Osteoblast (primary cell): ENCODE measurements around the gene PRRC2A. TPM values are rescaled to one million over a fixed set of nuclear protein-coding genes. Genes with fewer than 3 reads are reported as not detected.

ENCODE experiments used
- DNase-seq: peaks from one replicate; pipeline ENCODE4 v3.0.0; 2011; ENCODE audit warnings: low spot score, mixed read lengths; ENCODE audit not compliant: insufficient read length; ENCODE audit errors: missing footprints
- H2AFZ ChIP-seq: 2 replicates; pipeline ENCODE4 v1.6.0; 2011; ENCODE audit warnings: mild to moderate bottlenecking, low read length
- H3K27ac ChIP-seq: 2 replicates; pipeline ENCODE4 v1.5.1; 2011; ENCODE audit warnings: mild to moderate bottlenecking, low read depth, low read length, moderate library complexity
- H3K27me3 ChIP-seq: 2 replicates; pipeline ENCODE4 v1.6.0; 2012; ENCODE audit warnings: mild to moderate bottlenecking, control low read depth, inconsistent platforms, low read length, moderate library complexity; ENCODE audit not compliant: insufficient read depth
- H3K36me3 ChIP-seq: 2 replicates; pipeline ENCODE4 v1.5.1; 2011; ENCODE audit warnings: mild to moderate bottlenecking, low read length, control low read depth, moderate library complexity; ENCODE audit not compliant: insufficient read depth
- H3K4me1 ChIP-seq: 2 replicates; pipeline ENCODE4 v1.5.1; 2011; ENCODE audit warnings: mild to moderate bottlenecking, low read length, control low read depth, moderate library complexity; ENCODE audit not compliant: insufficient read depth
- H3K4me2 ChIP-seq: 2 replicates; pipeline ENCODE4 v1.6.0; 2011; ENCODE audit warnings: mild to moderate bottlenecking, low read length; ENCODE audit not compliant: insufficient read depth
- H3K4me3 ChIP-seq: fragments of 200-600 bp; sonication (generic); 3 replicates; pipeline ENCODE4 v1.5.1; 2012; ENCODE audit warnings: mild to moderate bottlenecking, low read length, inconsistent platforms; ENCODE audit not compliant: insufficient read depth
- H3K79me2 ChIP-seq: 2 replicates; pipeline ENCODE4 v1.6.0; 2012; ENCODE audit warnings: mild to moderate bottlenecking, low read length, control low read depth, inconsistent platforms; ENCODE audit not compliant: insufficient read depth
- H3K9me3 ChIP-seq: 2 replicates; pipeline ENCODE4 v1.5.1; 2011; ENCODE audit warnings: low read depth, low read length, control low read depth
- H4K20me1 ChIP-seq: 2 replicates; pipeline ENCODE4 v1.6.0; 2012; ENCODE audit warnings: mild to moderate bottlenecking, low read length, control low read depth; ENCODE audit not compliant: insufficient read depth
- total RNA-seq: library from RNA; depleted of rRNA; stranded (reverse); fragments of >200 nt; gene quantifications from 2 replicates; pipeline ENCODE4 v1.2.3, GENCODE V29; 2012
- TF ChIP-seq, protein P1 (sequence below): IDR thresholded peaks from 2 replicates; pipeline ENCODE4 v1.5.1; 2011; ENCODE audit warnings: mild to moderate bottlenecking, low read depth, low read length, moderate library complexity; ENCODE audit errors: extremely low read depth

Gene PRRC2A
- total RNA-seq, 1 donor: 49.2 TPM

DNA sequence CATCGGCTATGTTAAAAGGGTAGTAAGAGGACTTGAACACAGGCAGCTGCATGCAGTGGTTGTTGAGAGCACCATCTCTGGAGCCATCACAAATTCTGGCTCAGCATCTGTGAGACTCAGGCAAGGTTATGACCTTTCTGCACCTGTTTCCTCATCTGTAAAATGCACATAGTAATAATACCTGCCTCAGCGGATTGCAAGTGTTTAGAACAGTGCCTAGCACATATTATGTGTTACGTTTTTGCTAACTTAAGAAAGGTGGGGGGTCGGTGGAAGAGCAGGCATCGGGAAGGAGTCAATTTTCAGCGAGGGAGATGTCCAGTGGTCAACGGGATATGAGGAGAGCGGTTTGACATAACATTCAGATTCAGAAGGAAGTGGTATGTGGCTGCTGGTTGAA is 57.4 kb downstream of the PRRC2A start:
- no peak overlapping the region for H3K27ac ChIP-seq
- no peaks in the 10 kb centered on the region for H3K27me3 ChIP-seq
- H3K4me1 ChIP-seq: peaks cover 15% of the 10 kb centered on the region
- H3K4me3 ChIP-seq: no peak overlapping the region
- H2AFZ ChIP-seq: no peak overlapping the region
- no peak overlapping the region for H3K4me2 ChIP-seq
- no peaks in the 10 kb centered on the region for H3K79me2 ChIP-seq
- no peak for DNase-seq
- peaks cover 5% of the 10 kb centered on the region for H3K36me3 ChIP-seq
- no peaks in the 10 kb centered on the region for H3K9me3 ChIP-seq
- H4K20me1 ChIP-seq: no peaks in the 10 kb centered on the region
- TF ChIP-seq, protein P1, sequence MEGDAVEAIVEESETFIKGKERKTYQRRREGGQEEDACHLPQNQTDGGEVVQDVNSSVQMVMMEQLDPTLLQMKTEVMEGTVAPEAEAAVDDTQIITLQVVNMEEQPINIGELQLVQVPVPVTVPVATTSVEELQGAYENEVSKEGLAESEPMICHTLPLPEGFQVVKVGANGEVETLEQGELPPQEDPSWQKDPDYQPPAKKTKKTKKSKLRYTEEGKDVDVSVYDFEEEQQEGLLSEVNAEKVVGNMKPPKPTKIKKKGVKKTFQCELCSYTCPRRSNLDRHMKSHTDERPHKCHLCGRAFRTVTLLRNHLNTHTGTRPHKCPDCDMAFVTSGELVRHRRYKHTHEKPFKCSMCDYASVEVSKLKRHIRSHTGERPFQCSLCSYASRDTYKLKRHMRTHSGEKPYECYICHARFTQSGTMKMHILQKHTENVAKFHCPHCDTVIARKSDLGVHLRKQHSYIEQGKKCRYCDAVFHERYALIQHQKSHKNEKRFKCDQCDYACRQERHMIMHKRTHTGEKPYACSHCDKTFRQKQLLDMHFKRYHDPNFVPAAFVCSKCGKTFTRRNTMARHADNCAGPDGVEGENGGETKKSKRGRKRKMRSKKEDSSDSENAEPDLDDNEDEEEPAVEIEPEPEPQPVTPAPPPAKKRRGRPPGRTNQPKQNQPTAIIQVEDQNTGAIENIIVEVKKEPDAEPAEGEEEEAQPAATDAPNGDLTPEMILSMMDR: no peak

DNA sequence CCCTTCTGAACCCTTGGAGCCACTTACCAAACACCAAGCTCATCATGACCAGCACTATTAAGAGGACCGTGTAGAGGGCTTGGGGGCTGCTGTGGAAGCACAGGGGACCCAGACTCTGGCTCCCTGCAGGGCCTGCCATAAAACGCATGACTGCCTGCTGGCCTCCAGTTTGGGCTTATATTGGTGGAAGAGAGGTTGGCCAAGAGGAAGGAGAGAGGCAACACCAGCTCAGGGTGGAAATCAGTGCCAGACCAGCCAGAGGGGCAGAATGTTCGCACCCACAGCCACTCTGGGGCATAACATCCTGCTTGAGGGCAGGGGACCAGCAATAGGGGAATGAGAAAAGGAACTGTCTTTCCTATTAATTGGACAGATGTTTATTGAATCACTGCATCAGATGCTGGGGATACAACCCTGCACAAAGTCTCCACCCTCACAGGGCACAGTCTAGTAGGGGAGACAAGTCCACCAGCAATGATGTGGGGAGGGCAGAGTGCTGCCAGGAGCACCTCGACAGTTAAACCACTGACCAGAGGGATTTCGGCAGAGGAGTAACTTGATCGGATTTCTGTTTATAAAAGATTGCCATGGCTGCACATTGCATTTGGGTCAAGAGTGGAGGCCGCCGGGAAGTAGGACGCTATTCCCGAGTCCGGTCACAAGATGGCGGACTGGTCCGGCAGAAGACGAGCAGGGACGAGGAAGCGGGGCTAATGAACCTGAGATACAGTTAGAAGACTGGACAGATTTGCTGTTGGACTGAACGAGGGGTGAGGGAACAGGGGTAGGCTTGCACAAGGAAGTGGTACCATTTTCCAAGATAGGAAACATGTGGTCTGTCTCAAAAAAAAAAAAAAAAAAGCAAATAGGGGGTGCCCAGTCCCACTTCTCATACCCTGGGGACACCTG is 60.0 kb downstream of the PRRC2A start, which contains the start of gene LY6G5C:
Gene LY6G5C (minus strand): TSS at position 842 of the 909 bp plus-strand sequence. CDS start 694 bp downstream, at position 148.
- no peaks in the 10 kb centered on the region for H3K27me3 ChIP-seq
- H3K4me2 ChIP-seq: peak within 1 kb of the TSS; percentile 94
- H4K20me1 ChIP-seq: no peaks in the 10 kb centered on the region
- no peaks in the 10 kb centered on the region for H3K36me3 ChIP-seq
- H3K4me1 ChIP-seq: peaks cover 15% of the 10 kb centered on the region
- H3K27ac ChIP-seq: peak within 1 kb of the TSS; percentile 47
- no peaks in the 10 kb centered on the region for H3K9me3 ChIP-seq
- peak within 1 kb of the TSS; percentile 76 for H2AFZ ChIP-seq
- H3K79me2 ChIP-seq: no peaks in the 10 kb centered on the region
- peak within 1 kb of the TSS; percentile 71 for H3K4me3 ChIP-seq
- DNase-seq: peak; percentile 97
- TF ChIP-seq, protein P1: peak; percentile 79

DNA sequence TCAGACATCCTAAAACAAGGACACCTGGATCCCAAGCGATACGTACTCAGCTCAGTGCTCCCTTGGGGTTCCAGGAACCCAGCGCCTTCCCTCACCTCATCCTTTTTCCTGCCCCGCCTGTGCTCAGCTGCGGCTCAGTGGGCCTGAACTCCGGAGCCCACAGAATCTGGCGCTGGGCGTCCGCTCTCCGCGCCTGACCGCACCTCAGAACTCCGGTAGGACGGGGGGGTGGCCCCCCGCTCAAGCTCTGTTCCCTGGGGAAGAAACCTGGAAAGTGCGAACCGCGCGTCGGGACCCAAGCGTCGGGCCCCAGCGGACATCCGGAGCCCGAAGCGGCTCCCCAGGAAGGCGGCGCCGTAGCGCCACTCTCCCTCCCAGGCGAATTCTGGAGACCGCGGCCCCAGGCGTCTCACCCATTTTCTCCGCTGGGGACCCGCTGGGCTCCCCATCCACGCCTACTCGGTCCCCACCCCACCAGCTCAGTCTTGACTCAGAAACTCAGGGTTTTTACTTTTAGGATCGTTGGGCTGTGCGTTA is 60.7 kb downstream of the PRRC2A start:
- H2AFZ ChIP-seq: peak overlapping the region; percentile 76
- H3K27ac ChIP-seq: peak overlapping the region; percentile 47
- H3K4me3 ChIP-seq: peak overlapping the region; percentile 71
- H3K9me3 ChIP-seq: no peaks in the 10 kb centered on the region
- H4K20me1 ChIP-seq: no peaks in the 10 kb centered on the region
- H3K36me3 ChIP-seq: peaks cover 4% of the 10 kb centered on the region
- H3K79me2 ChIP-seq: no peaks in the 10 kb centered on the region
- TF ChIP-seq, protein P1: no peak
- peak; percentile 94 for DNase-seq
- no peaks in the 10 kb centered on the region for H3K27me3 ChIP-seq
- H3K4me1 ChIP-seq: peaks cover 15% of the 10 kb centered on the region
- H3K4me2 ChIP-seq: peak overlapping the region; percentile 94

DNA sequence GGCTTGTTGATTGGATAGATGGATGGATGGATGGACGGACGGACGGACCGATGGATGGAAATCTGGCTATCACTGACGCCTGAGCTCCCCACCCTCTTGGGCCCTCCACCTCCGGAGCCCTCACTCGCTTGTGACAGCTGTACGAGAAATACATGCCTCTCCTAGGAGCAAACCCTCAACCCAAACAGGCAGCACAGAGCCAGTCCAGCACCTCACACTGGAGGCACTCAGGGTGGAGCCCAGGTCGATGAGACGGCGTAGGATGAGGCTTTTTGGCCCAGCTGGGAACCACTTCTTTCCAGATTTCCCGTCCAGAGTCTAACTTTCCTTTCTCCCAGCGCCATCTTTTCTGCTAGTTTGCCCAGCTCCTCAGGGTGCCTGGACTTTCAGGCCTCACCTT is 63.1 kb downstream of the PRRC2A start:
- DNase-seq: no peak
- Histone ChIP-seq H3K36me3 (peaks cover 26% of the 10 kb centered on the region), H2AFZ (no peak overlapping the region), H3K4me3 (no peak overlapping the region), H3K79me2 (no peaks in the 10 kb centered on the region), H4K20me1 (no peaks in the 10 kb centered on the region), H3K27me3 (no peaks in the 10 kb centered on the region), H3K9me3 (no peaks in the 10 kb centered on the region), H3K27ac (no peak overlapping the region), H3K4me2 (no peak overlapping the region), H3K4me1 (peaks cover 15% of the 10 kb centered on the region)
- TF ChIP-seq, protein P1: no peak
